Measurements from ENCODE around the gene CXXC4. TPM values are rescaled to one million over a fixed set of nuclear protein-coding genes. Genes with fewer than 3 reads are reported as not detected.

CXXC4 gene
- total RNA-seq, 2 donors from 2014 or later, result 3.6 to 3.9 TPM

GRCh38 chr4:104475652-104476051 is 19.0 kb downstream of the CXXC4 start:
- no peaks in the 10 kb centered on the region for H3K27me3 ChIP-seq
- intact Hi-C loops (cut with DNase I), result no loop called here
- DNase-seq, result peak in 3 of 4 donors; percentile 17 to 52 (median 28)

GRCh38 chr4:104472766-104473165 is 21.9 kb downstream of the CXXC4 start:
- DNase-seq (no peak), ATAC-seq (no peak)
- H3K4me3 ChIP-seq, result no peak overlapping the region
- intact Hi-C loops (cut with DNase I), result no loop called here
- no peaks in the 10 kb centered on the region for H3K27me3 ChIP-seq
- no peaks in the 10 kb centered on the region for H3K36me3 ChIP-seq (replicated peaks in 1 of 2; ENCODE audit: insufficient read depth in 1 of 2, low read depth in 2 of 2)
- TF ChIP-seq POLR2A (IDR thresholded peaks at IDR 0.05) (no peak), CTCF (IDR thresholded peaks at IDR 0.05) (no peak)
- peaks cover 11% of the 10 kb centered on the region for H3K4me1 ChIP-seq
- H3K9me3 ChIP-seq, result no peaks in the 10 kb centered on the region
- no peak overlapping the region for H3K27ac ChIP-seq
- WGBS, 2 donors, result 91 to 96% methylated on average over 1 of the region's 1 CpG

More at GRCh38 chr4:104475652-104476051, 19.0 kb downstream of the CXXC4 start:
- peaks cover 11% of the 10 kb centered on the region for H3K4me1 ChIP-seq
- TF ChIP-seq POLR2A (IDR thresholded peaks at IDR 0.05) (no peak), CTCF (IDR thresholded peaks at IDR 0.05) (no peak)
- no peak overlapping the region for H3K27ac ChIP-seq
- peak; percentile 40 for ATAC-seq
- H3K36me3 ChIP-seq (replicated peaks in 1 of 2; ENCODE audit: insufficient read depth in 1 of 2, low read depth in 2 of 2), result no peaks in the 10 kb centered on the region
- 34 to 39% methylated on average over 4 of the region's 4 CpGs for WGBS, 2 donors
- no peaks in the 10 kb centered on the region for H3K9me3 ChIP-seq
- H3K4me3 ChIP-seq, result no peak overlapping the region

GRCh38 chr4:104470770-104471169 is 23.9 kb downstream of the CXXC4 start:
- no peak for DNase-seq
- Histone ChIP-seq H3K27ac (no peak overlapping the region), H3K9me3 (no peaks in the 10 kb centered on the region), H3K4me3 (no peak overlapping the region), H3K4me1 (peaks cover 11% of the 10 kb centered on the region), H3K27me3 (no peaks in the 10 kb centered on the region), H3K36me3 (replicated peaks in 1 of 2; ENCODE audit: insufficient read depth in 1 of 2, low read depth in 2 of 2) (no peaks in the 10 kb centered on the region)
- ATAC-seq, result no peak
- intact Hi-C loops (cut with DNase I), result no loop called here
- TF ChIP-seq POLR2A (IDR thresholded peaks at IDR 0.05), result no peak
- no peak for TF ChIP-seq CTCF (IDR thresholded peaks at IDR 0.05)
- WGBS, 2 donors, result 31 to 34% methylated on average over 1 of the region's 1 CpG

- no peaks in the 10 kb centered on the region for H3K9me3 ChIP-seq
- H3K27me3 ChIP-seq, result no peaks in the 10 kb centered on the region
- intact Hi-C loops (cut with DNase I), result no loop called here
- TF ChIP-seq CTCF (IDR thresholded peaks at IDR 0.05) (no peak), POLR2A (IDR thresholded peaks at IDR 0.05) (no peak)
- no peak overlapping the region for H3K27ac ChIP-seq
- no peak for DNase-seq
- H3K4me3 ChIP-seq, result no peak overlapping the region
- no peak for ATAC-seq
- no peaks in the 10 kb centered on the region for H3K36me3 ChIP-seq (replicated peaks in 1 of 2; ENCODE audit: insufficient read depth in 1 of 2, low read depth in 2 of 2)
- H3K4me1 ChIP-seq, result peaks cover 9% of the 10 kb centered on the region
Measured at GRCh38 chr4:104469794-104470193, 24.9 kb downstream of the CXXC4 start.

- no peak overlapping the region for H3K27ac ChIP-seq
- intact Hi-C loops (cut with DNase I), result no loop called here
- TF ChIP-seq POLR2A (IDR thresholded peaks at IDR 0.05), result no peak
- no peak for TF ChIP-seq CTCF (IDR thresholded peaks at IDR 0.05)
- ATAC-seq, result no peak
- no peaks in the 10 kb centered on the region for H3K36me3 ChIP-seq (replicated peaks in 1 of 2; ENCODE audit: insufficient read depth in 1 of 2, low read depth in 2 of 2)
- H3K27me3 ChIP-seq, result no peaks in the 10 kb centered on the region
- H3K4me3 ChIP-seq, result no peak overlapping the region
- H3K4me1 ChIP-seq, result peaks cover 8% of the 10 kb centered on the region
- 94 to 96% methylated on average over 5 of the region's 5 CpGs for WGBS, 2 donors
- no peak for DNase-seq
- H3K9me3 ChIP-seq, result no peaks in the 10 kb centered on the region
Measured at GRCh38 chr4:104465619-104466018, 29.1 kb downstream of the CXXC4 start.
